Measurements from ENCODE around the gene COPS3. TPM values are rescaled to one million over a fixed set of nuclear protein-coding genes. Genes with fewer than 3 reads are reported as not detected.

Gene COPS3
- total and polyA plus RNA-seq, 10 donors: 29.9 to 58.9 (median 44.5) TPM

DNA sequence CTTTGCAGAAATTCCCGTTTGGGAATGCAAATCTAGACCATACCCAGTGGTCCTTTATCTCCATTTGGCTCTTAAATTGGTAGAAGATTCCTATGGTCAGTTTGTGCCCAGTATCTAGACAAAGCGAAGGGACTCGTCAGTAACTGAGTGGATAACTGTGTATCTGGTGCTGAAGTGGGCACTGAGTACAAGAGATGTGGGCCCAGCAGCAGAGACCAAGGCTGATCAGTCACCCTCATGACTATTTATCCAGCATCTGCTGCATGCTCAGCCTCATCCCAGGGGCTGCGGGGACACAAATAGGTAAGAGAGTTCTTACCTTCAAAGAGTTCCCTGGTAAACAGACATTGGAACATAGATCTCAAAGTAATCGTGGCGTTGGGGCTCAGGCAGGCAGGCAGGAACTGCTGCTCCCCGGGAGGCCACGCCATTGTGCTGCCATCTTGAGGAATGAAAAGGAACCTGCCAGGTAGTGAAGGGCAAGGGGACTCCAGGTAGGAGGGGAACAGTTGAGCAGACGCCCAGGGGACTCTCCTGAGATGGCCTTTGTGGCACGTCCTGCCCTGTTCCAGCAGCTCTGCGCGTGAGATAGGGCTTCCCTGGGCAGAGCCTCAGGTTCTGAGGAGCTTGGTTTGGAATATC lies 32.4 kb upstream of the COPS3 start:
- Histone ChIP-seq H3K4me1 (peaks cover 0 to 8% (median 0%) of the 10 kb centered on the region in 6 donors), H3K9me3 (no peaks in the 10 kb centered on the region), H3K27ac (no peak overlapping the region), H3K27me3 (replicated peaks in 1 of 7) (no peaks in the 10 kb centered on the region), H3K36me3 (no peaks in the 10 kb centered on the region), H3K4me3 (no peak overlapping the region)
- WGBS, 5 donors: 56 to 68% (median 61%) methylated on average over 12 of the region's 12 CpGs
- intact Hi-C loops (cut with DNase I; ENCODE audit: low total_unique reads): loop anchor here (5.0 kb wide), 1 partner anchor 311 kb away; no protein-coding TSS in a partner anchor
- peak; percentile 89 for DNase-seq
- TF ChIP-seq POLR2A (IDR thresholded peaks at IDR 0.05): no peak
- peak in 1 of 3 donors; percentile 28 for TF ChIP-seq POLR2AphosphoS5 (IDR thresholded peaks at IDR 0.05)
- TF ChIP-seq, protein P1, sequence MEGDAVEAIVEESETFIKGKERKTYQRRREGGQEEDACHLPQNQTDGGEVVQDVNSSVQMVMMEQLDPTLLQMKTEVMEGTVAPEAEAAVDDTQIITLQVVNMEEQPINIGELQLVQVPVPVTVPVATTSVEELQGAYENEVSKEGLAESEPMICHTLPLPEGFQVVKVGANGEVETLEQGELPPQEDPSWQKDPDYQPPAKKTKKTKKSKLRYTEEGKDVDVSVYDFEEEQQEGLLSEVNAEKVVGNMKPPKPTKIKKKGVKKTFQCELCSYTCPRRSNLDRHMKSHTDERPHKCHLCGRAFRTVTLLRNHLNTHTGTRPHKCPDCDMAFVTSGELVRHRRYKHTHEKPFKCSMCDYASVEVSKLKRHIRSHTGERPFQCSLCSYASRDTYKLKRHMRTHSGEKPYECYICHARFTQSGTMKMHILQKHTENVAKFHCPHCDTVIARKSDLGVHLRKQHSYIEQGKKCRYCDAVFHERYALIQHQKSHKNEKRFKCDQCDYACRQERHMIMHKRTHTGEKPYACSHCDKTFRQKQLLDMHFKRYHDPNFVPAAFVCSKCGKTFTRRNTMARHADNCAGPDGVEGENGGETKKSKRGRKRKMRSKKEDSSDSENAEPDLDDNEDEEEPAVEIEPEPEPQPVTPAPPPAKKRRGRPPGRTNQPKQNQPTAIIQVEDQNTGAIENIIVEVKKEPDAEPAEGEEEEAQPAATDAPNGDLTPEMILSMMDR (IDR thresholded peaks at IDR 0.05 in 8 of 11, conservative IDR thresholded peaks at IDR 0.05 in 3 of 11): peak; percentile 30 to 78 (median 60)

DNA sequence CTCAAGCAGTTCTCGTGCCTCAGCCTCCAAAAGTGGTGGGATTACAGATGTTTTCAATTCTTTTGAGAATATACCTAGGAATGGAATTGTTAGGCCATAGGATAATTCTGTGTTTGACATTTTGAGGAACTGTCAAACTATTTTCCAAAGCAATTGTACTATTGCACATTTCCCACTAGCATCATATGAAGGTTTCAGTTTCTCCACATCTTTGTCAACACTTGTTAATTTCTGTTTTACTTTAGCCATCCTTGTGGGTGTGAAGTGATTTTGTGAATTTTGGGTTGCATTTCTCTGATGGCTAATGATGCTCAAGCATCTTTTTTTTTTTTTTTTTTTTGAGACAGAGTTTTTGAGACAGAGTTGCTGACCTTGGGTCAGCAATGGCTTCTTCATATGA lies 28.3 kb upstream of the COPS3 start:
- WGBS, 5 donors: 89 to 100% (median 95%) methylated on average over 1 of the region's 1 CpG
- Histone ChIP-seq H3K36me3 (no peaks in the 10 kb centered on the region), H3K27ac (no peak overlapping the region), H3K4me1 (peaks cover 6 to 31% (median 18%) of the 10 kb centered on the region in 6 donors), H3K27me3 (replicated peaks in 1 of 7) (no peaks in the 10 kb centered on the region), H3K4me3 (no peak overlapping the region), H3K9me3 (no peaks in the 10 kb centered on the region)
- TF ChIP-seq, protein P1 (IDR thresholded peaks at IDR 0.05 in 8 of 11, conservative IDR thresholded peaks at IDR 0.05 in 3 of 11): no peak
- TF ChIP-seq POLR2A (IDR thresholded peaks at IDR 0.05) (no peak), POLR2AphosphoS5 (IDR thresholded peaks at IDR 0.05) (no peak)
- DNase-seq: no peak
- intact Hi-C loops (cut with DNase I; ENCODE audit: low total_unique reads): no loop called here

DNA sequence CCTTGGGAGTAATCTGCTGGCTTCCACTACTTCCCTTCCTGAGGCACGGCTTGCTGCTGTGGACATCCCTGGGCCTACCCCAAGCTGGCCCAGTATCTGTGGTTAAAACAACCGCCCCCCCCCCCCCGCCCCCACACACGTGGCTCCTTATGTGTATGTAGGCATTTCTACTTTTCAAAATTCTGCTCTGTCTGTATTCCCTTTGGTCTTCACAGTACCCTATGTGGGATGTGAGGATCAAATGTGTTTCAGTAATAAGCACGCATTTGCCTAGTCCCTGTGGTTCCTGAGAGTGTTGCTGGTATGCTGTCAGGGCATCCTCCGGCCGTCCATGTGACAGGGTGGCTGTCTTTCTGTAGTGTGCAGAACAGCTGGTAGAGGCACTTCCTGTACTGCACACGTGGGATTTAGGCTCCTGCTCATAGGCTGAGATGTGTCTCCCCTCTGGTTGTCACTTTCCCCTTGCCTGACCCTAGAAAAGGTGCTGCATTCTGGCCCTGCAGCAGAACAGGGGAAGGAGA lies 24.3 kb upstream of the COPS3 start:
- no peaks in the 10 kb centered on the region for H3K36me3 ChIP-seq
- H3K4me3 ChIP-seq: peak overlapping the region in 2 of 8 donors; percentile 9 to 27
- peak; percentile 88 for DNase-seq
- intact Hi-C loops (cut with DNase I; ENCODE audit: low total_unique reads): no loop called here
- no peaks in the 10 kb centered on the region for H3K9me3 ChIP-seq
- H3K27me3 ChIP-seq (replicated peaks in 1 of 7): peaks cover 0 to 8% (median 0%) of the 10 kb centered on the region in 7 donors
- H3K4me1 ChIP-seq: peaks cover 18 to 53% (median 41%) of the 10 kb centered on the region in 6 donors
- TF ChIP-seq, protein P1 (IDR thresholded peaks at IDR 0.05 in 8 of 11, conservative IDR thresholded peaks at IDR 0.05 in 3 of 11): no peak
- peak in 2 of 3 donors; percentile 42 to 64 for TF ChIP-seq POLR2AphosphoS5 (IDR thresholded peaks at IDR 0.05)
- H3K27ac ChIP-seq: peak overlapping the region in 5 of 8 donors; percentile 44 to 84 (median 76)
- 10 to 19% (median 16%) methylated on average over 7 to 8 of the region's 8 CpGs for WGBS, 5 donors

DNA sequence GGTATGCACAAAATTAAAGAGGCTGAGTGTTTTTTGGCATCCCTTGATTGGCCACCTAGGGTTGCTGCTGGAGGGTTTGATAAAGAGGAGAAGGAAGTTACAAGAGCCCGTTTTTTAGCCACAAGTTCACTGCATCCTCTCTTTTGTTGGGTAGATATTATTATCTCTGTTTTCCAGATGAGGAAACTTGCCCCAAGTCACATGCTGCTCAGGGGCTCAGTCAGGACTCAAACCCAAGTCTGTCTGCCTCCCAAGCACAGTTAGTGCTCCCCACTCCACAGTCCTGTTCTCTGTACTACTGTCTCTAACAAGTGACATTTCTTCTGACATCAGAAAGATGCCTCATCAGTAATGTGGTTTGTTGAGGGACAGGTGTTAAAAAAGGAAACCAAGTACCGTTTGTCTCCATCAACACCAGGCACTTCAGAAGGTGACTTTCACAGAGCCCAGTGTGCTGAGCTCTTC lies 23.5 kb upstream of the COPS3 start:
- WGBS, 5 donors: 10 to 40% (median 24%) methylated on average over 2 of the region's 2 CpGs
- Histone ChIP-seq H3K9me3 (no peaks in the 10 kb centered on the region), H3K27me3 (replicated peaks in 1 of 7) (peaks cover 0 to 9% (median 0%) of the 10 kb centered on the region in 7 donors), H3K4me3 (peak overlapping the region in 1 of 8 donors; percentile 89), H3K4me1 (peaks cover 18 to 55% (median 43%) of the 10 kb centered on the region in 6 donors), H3K27ac (peak overlapping the region in 5 of 8 donors; percentile 44 to 84 (median 76)), H3K36me3 (no peaks in the 10 kb centered on the region)
- TF ChIP-seq, protein P1 (IDR thresholded peaks at IDR 0.05 in 8 of 11, conservative IDR thresholded peaks at IDR 0.05 in 3 of 11): no peak
- TF ChIP-seq POLR2A (IDR thresholded peaks at IDR 0.05): no peak
- peak in 1 of 3 donors; percentile 20 for TF ChIP-seq POLR2AphosphoS5 (IDR thresholded peaks at IDR 0.05)
- DNase-seq: no peak
- intact Hi-C loops (cut with DNase I; ENCODE audit: low total_unique reads): no loop called here
